GM13977 (cell line): ENCODE results near the gene TOR2A.

ENCODE experiments used
- DNase-seq: peaks from one replicate; pipeline ENCODE4 v3.0.0; 2012; ENCODE audit warnings: low spot score
- CTCF ChIP-seq: IDR thresholded peaks from 2 replicates; pipeline ENCODE4 v1.5.1; 2012; ENCODE audit warnings: mild to moderate bottlenecking, control low read depth; ENCODE audit not compliant: insufficient read depth; ENCODE audit errors: extremely low read depth, missing control alignments
- in situ Hi-C: fragments of 300-500 bp; cut with MboI; formaldehyde crosslinking; loops from one replicate; pipeline ENCODE4 v1.12.0; 2022; ENCODE audit warnings: low sequenced_read_pairs, low pct_unique_long_range_greater_than_20kb, mixed read lengths, inconsistent platforms; ENCODE audit not compliant: unreplicated experiment

The TOR2A gene

GRCh38 chr9:127734247-127734746, 797 bp downstream of the TOR2A start:
- no peak for TF ChIP-seq CTCF
- no peak for DNase-seq
- in situ Hi-C loops, result no loop called here

- DNase-seq, result no peak
- in situ Hi-C loops, result no loop called here
These were observed 1.5 kb downstream of the TOR2A start for GRCh38 chr9:127733614-127734013.

GRCh38 chr9:127732444-127732843, 2.6 kb downstream of the TOR2A start:
- no peak for DNase-seq
- no peak for TF ChIP-seq CTCF
- in situ Hi-C loops, result no loop called here

More at GRCh38 chr9:127733614-127734013, 1.5 kb downstream of the TOR2A start:
- TF ChIP-seq CTCF, result no peak

- no peak for TF ChIP-seq CTCF
- no peak for DNase-seq
- in situ Hi-C loops, result no loop called here
These were observed 3.2 kb downstream of the TOR2A start for GRCh38 chr9:127731938-127732337.

GRCh38 chr9:127730799-127731410, 4.2 kb downstream of the TOR2A start:
- DNase-seq, result no peak
- in situ Hi-C loops, result no loop called here
- TF ChIP-seq CTCF, result no peak

GRCh38 chr9:127730262-127730661, 4.8 kb downstream of the TOR2A start:
- TF ChIP-seq CTCF, result no peak
- no peak for DNase-seq
- in situ Hi-C loops, result no loop called here
